ENCODE measurements around the gene DOCK1.

Gene DOCK1

GRCh38 chr10:127415901-127416581 is 510.8 kb downstream of the DOCK1 start:
- DNase-seq = no peak

DNA sequence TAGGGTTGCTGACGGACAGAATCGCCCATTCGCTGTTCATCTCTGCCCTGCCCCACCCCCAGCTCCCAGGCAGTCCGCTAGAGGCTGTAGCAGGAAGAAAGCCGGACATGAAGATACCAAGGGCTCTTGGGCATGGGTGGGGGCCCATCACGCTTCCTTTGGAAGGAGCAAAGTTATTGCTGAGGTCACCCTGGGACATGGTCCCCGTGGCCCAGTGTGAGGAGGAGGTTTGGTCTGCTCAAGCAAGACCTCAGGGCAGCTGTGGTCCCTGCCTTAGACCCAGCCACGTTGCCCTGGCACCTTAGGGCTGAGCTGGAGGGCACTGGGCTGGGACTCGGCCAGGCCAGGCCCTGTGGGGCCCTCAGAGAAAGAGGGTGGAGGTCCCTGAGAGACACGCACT is 511.8 kb downstream of the DOCK1 start:
- DNase-seq = no peak

DNA sequence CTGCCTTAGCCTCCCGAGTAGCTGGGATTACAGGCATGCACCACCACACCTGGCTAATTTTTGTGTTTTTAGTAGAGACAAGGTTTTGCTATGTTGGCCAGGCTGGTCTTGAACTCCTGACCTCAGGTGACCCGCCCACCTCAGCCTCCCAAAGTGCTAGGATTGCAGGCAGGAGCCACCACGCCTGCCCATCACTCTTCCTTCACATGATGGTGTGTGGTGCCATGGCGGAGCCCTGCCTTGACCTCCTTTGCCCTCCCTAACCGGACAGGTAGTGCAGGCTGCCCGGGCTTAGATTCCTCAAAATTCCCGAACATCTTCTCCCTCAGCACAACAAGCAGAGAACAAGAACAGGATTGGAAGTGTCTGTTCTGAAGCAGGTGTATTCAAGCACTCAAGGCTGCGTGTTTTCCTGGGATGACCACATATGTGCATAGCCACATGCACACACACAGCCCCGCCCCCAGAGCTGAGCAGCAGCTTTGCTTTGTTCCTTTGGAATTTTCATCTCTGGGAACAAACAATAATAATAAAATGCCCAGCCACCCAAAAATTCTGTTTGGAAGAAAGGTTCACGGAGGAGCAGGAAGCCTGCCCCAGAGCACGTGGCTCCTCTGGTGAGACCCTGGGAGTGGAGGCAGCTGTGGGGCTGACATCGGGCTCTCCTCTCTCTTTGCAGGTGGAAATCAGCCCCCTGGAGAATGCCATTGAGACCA is 512.6 kb downstream of the DOCK1 start:
- no peak for DNase-seq

- DNase-seq = no peak
Observed at GRCh38 chr10:127418536-127419168, 513.4 kb downstream of the DOCK1 start.

GRCh38 chr10:127420138-127420684 is 515.0 kb downstream of the DOCK1 start:
- no peak for DNase-seq

DNA sequence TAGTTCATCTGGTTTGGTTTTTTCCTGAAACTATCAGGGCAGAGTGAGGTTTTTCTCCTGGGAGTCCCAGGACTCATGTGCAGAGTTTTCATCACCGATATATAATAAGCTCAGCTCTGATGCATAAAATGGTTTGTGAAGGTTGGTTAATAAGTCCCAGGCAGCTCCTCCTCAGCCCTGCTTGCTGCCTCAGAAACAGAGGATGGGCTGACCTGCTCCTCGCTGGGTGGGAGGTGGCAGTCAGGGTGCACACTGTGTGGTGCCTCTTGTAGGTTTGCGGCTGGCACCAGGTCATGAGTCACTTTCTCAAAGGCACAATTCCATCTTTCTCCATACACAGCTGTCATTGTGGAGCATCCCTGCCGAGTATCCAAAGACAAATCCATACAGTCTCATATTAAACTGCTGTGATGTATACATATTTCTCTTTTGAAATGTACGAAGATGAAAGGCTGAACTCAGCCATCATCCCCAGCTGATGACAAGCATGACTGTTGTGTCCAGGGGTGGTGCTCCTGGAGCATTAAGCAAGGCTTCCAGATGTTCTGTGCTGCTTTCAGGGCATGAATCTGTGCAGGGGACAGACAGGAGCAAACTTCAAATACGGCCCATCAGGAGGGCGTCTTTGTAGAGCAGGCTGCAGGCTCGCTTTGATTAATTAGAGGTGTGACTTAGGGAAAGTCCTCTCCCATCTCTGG is 518.1 kb downstream of the DOCK1 start:
- no peak for DNase-seq

DNA sequence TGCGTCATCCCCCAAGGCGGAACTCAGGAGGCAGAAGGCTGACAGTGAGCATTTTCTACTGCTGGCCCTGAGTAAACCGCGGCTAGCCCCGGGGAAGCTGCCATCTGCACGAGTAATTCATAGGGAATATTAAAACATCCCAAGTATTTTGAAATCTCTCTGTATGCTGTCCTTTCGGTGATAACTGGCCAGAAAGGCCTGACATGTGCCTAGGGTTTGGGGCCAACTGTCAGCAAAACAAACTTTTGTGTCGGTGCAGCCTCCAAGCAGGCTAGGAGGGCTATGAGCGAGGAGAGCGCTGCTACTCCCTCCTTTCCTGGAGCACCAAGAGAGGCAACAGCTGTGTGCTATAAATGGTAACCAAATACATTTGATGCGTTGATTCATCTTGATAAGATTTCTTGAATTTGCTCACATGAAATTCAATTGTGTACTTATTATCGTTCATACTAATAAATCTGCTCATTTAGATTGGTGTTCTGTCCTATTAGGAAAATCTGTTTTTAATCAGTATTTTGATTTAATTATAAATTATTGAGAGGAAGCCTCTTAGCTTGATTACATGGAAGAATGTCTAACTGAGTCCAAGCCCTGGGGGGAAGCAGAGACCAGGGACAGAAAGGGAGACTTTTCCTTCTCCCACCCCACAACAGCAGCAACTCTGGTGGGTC is 519.5 kb downstream of the DOCK1 start:
- DNase-seq = no peak

DNA sequence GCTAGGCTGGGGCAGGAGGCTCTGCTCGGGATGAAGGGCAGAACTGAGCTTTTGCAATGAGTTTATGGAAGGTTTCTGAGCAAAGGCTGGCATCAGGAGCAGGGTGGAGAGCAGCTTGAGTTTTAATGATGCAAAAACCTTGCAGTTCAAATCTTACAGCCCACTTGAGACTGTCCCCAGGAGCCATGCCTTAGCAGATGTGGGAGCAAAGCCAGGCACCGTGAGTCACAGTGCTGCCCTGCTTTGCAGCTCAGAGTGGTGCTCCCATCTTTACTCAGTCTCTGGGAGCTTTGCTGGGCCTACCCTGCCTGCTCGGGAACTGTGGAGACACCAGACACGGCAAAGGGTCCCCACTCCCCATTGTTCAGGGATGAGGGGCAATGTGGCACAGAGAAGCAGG is 521.5 kb downstream of the DOCK1 start:
- no peak for DNase-seq

DNA sequence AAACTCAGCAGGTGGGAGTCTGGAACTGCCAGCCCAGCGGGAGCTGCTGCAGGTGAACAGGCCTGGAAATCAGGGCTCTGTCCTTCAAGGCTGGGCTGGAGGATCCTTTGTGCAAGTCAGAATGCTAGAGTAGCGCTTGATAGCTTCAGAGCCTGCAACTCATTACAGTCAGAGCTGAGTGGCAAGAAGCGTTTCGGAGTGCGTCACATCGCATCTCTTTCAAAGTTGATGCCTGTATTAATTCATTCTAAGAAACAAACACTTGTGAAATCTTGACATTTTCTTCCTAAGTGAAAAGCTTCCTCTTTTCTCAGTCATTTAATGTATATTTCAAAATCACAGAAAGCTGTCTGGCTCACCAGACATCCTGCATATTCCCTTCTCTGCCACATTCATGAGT is 522.7 kb downstream of the DOCK1 start:
- no peak for DNase-seq

GRCh38 chr10:127428385-127428980 is 523.3 kb downstream of the DOCK1 start:
- DNase-seq = no peak

DNA sequence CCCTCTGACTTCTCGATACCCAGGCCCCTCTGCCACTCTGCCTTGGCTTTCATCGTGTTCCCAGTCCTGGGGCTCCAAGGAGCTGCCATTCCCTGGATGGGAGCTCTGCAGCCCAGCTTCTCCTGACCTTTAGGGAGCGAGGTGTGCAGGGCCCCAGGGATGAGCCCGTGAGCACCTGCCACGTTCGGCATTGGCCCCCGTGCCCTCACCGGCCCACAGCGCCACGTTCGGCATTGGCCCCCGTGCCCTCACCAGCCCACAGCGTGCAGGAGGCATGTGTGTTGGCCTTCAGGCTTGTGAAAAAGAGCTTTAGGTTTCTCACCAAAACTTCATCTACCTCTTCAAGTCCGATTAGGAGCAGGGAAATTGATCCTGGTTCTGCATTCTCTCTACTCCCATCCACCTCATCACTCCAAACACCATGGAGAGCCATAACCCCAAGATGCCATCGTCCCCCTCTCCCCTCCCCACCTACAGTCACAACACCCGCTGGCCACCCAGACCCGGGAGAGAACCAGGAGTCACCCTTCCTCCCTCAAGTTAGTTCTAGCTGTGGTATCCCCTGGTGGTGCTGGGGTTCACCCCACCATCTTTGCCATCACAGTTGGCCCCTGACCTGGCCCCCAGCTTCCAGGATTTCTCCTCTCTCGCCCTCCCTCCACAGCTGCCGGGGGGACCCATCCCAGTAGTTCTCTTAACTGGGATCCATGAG is 524.5 kb downstream of the DOCK1 start:
- DNase-seq = no peak

GRCh38 chr10:127431525-127431924 is 526.3 kb downstream of the DOCK1 start:
- DNase-seq = no peak

DNA sequence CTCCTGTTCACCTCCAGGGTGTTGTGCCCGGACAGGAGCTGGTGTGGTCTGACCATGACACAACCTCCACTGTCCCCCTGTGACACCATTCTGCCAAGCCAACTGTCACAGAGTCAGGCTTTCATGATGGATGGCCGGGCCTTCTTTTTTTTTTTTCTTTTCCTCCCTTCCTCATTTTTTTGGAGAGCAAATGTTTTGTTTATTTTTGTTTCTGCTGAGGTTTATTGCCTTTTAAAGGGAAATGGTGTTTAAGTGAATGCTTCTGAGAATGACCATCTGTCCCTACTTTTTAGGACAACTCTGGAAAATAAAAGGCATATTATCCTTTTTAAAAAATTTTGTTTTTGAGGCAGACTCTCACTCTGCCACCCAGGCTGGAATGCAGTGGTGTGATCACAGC is 528.8 kb downstream of the DOCK1 start:
- DNase-seq = no peak

DNA sequence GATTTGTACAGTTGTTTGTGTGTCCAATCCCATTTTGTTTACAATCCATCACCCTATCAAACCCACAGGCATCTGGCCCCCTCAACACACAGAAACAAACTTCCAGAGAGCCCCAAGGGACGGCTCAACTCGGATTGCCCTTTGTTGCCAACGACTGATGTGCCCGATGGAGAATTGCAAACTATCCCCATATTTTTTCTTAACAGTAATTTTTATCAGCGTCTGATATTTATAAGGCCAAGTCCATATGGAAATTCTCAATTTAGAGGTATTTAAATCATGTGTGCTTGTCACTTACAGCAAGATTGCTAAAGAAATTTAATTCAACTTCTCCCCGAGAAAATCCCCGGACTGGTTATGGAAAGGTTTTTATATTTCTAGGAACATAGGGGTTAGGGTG is 530.0 kb downstream of the DOCK1 start:
- no peak for DNase-seq

DNA sequence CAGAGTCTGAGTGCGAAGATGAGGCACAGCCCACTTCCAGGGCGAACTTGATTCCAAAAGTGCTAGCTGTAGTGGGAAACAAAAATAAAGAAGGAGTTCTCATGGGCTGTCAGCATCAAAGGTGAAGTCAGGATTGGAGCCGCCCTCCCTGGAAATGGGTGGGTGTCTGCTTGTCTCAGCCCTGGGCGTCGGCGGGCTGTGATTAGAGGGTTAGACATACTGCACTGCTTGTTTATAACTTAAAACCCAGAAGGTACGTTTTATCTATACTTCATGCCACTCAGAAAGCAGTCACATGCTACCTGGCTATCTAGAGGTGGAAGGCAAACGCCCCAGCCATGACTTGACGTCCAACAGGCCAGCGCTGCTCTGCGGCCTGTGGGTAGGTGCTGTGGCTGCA is 535.1 kb downstream of the DOCK1 start:
- DNase-seq = no peak

DNA sequence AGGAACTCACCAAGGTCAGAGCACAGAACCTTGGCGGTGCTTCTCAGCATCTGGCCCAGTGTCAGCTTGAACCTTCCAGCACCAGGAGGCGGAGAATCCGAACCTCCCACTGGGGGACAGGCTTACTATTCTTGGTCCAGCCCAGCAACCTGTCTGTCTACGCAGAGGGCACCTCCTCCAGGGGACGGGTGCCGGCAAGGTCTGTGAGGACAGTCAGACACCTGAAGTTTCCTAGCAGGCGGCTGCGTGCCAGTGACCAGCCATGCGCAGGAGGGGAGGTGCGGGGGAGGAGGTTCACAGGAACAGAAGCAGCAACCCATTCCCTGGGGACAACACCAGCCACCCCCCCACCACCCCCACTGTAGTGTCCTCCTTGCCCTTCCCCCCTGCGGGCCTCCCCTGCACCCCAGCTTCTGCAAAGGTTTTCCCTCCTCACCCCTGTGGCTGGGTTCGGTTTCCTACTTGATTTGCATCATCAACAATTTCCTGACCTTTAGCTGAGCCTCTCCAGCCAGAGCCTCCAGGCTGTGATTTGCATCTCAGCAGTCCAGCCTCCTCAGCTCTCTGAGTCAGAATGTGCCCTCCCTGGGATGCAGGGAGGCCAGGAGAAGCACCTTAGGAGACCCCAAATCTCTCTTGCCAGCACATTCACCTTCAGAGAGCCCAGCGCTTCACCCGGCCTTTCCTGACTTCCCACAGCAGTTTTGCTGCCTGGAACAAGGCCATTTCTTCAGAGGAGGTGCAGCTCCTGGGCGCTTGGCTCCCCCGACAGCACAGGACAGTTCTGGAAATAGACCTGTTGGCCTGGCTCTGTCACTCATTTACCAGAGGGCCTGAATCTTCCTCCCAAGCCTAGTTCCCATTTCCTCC is 536.4 kb downstream of the DOCK1 start:
- DNase-seq = no peak

- no peak for DNase-seq
Observed at GRCh38 chr10:127442220-127442525, 536.9 kb downstream of the DOCK1 start.

DNA sequence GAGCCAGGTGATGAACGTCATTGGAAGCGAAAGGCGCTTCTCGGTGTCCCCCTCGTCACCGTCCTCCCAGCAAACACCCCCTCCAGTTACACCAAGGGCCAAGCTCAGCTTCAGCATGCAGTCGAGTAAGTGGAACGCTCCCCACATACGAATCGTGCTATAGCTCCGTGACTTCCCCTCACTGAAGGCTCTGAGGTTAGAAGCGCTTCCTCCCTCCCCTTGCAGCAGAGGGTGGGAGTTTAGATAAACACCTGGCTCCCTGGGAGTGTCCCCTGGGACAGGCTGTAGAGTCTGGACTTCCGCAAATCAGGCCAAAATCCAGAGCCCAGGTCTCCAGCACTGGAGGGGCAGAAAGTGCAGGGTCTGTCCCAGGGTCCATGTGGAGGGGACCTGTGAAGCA is 538.9 kb downstream of the DOCK1 start:
- DNase-seq = no peak

GRCh38 chr10:127447197-127447596 is 542.0 kb downstream of the DOCK1 start:
- no peak for DNase-seq

GRCh38 chr10:127449490-127449889 is 544.3 kb downstream of the DOCK1 start:
- DNase-seq = no peak

GRCh38 chr10:127450644-127451043 is 545.4 kb downstream of the DOCK1 start:
- no peak for DNase-seq
